CD14-positive monocyte (primary cell): ENCODE measurements around the gene MUC12. TPM values are rescaled to one million over a fixed set of nuclear protein-coding genes. Genes with fewer than 3 reads are reported as not detected.

Source experiments
- DNase-seq, 3 donors: peaks; one replicate each; pipeline ENCODE4 v3.0.0-alpha.2; 2011 to 2022
- H2AFZ ChIP-seq: 2 replicates; pipeline ENCODE4 v1.6.0; 2012; ENCODE audit warnings: mild to moderate bottlenecking, low read depth, low read length, inconsistent platforms; ENCODE audit not compliant: insufficient read depth, poor library complexity, severe bottlenecking
- H3K27ac ChIP-seq, 2 donors: 1 replicate in 1 of 2; 2 replicates in 1 of 2; pipeline ENCODE4 v1.5.1; 2012 to 2013; ENCODE audit warnings: low read length in 2 of 2, control low read depth in 1 of 2, inconsistent platforms in 1 of 2, low read depth in 1 of 2, mild to moderate bottlenecking in 1 of 2
- H3K27me3 ChIP-seq, 2 donors: one replicate each; pipeline versions ENCODE4 v1.6.0 to v1.6.1; 2011 to 2013; ENCODE audit warnings: low read length in 2 of 2; ENCODE audit not compliant: control insufficient read depth in 2 of 2, insufficient read depth in 2 of 2
- H3K36me3 ChIP-seq, 2 donors: replicated peaks in 1 of 2; 1 replicate in 1 of 2; 2 replicates in 1 of 2; pipeline versions ENCODE4 v1.5.1 to v1.6.1; 2012 to 2013; ENCODE audit warnings: low read length in 2 of 2, control low read depth in 1 of 2, inconsistent platforms in 1 of 2, mild to moderate bottlenecking in 1 of 2; ENCODE audit not compliant: insufficient read depth in 2 of 2, control insufficient read depth in 1 of 2
- H3K4me1 ChIP-seq, 2 donors: 1 replicate in 1 of 2; 2 replicates in 1 of 2; pipeline versions ENCODE4 v1.5.1 to v1.6.1; 2012 to 2013; ENCODE audit warnings: low read length in 2 of 2, control low read depth in 1 of 2, inconsistent platforms in 1 of 2, mild to moderate bottlenecking in 1 of 2, moderate library complexity in 1 of 2; ENCODE audit not compliant: insufficient read depth in 2 of 2, control insufficient read depth in 1 of 2
- H3K4me2 ChIP-seq: replicated peaks from 2 replicates; pipeline ENCODE3; 2012; ENCODE audit warnings: low read length, moderate library complexity, mild to moderate bottlenecking; ENCODE audit not compliant: poor library complexity, severe bottlenecking; ENCODE audit errors: extremely low read depth
- H3K4me3 ChIP-seq, 3 experiments: fragments of 200-600 bp in 1 of 3; sonication (generic) in 1 of 3; replicated peaks in 1 of 3; 1 replicate in 2 of 3; 2 replicates in 1 of 3; pipeline ENCODE4 v1.5.1; 2011 to 2013; ENCODE audit warnings: low read length in 3 of 3, mild to moderate bottlenecking in 3 of 3, control low read depth in 2 of 3, low read depth in 2 of 3, inconsistent platforms in 1 of 3, moderate library complexity in 1 of 3
- H3K79me2 ChIP-seq: 2 replicates; pipeline ENCODE4 v1.6.0; 2012; ENCODE audit warnings: mild to moderate bottlenecking, control low read depth, inconsistent platforms, low read length, moderate library complexity; ENCODE audit not compliant: insufficient read depth
- H3K9ac ChIP-seq: 2 replicates; pipeline ENCODE4 v1.6.0; 2017; ENCODE audit warnings: low read length, mild to moderate bottlenecking; ENCODE audit not compliant: insufficient read depth, poor library complexity, severe bottlenecking
- H3K9me3 ChIP-seq, 2 donors: replicated peaks in 1 of 2; 1 replicate in 1 of 2; 2 replicates in 1 of 2; pipeline versions ENCODE4 v1.5.1 to v1.6.1; 2012 to 2013; ENCODE audit warnings: low read length in 2 of 2, control low read depth in 1 of 2; ENCODE audit not compliant: control insufficient read depth in 1 of 2, insufficient read depth in 1 of 2
- H4K20me1 ChIP-seq: 2 replicates; pipeline ENCODE4 v1.6.0; 2012; ENCODE audit warnings: mild to moderate bottlenecking, low read length, control low read depth, moderate library complexity; ENCODE audit not compliant: insufficient read depth
- H3K27ac Mint-ChIP-seq, 7 donors: one replicate each; pipeline ENCODE4 v1.8.0; 2020; ENCODE audit warnings: mild to moderate bottlenecking in 7 of 7, mixed read lengths in 7 of 7, moderate library complexity in 6 of 7, inconsistent platforms in 2 of 7
- H3K27me3 Mint-ChIP-seq, 3 donors: one replicate each; pipeline ENCODE4 v1.8.0; 2021 to 2022; ENCODE audit warnings: low read depth in 3 of 3, mild to moderate bottlenecking in 3 of 3, mixed read lengths in 3 of 3, moderate library complexity in 3 of 3, inconsistent platforms in 1 of 3
- H3K36me3 Mint-ChIP-seq, 2 donors: one replicate each; pipeline ENCODE4 v1.8.0; 2020; ENCODE audit warnings: mixed read lengths in 2 of 2, inconsistent platforms in 1 of 2, mild to moderate bottlenecking in 1 of 2
- H3K4me1 Mint-ChIP-seq: one replicate; pipeline ENCODE4 v1.8.0; 2020; ENCODE audit warnings: mild to moderate bottlenecking, mixed read lengths
- H3K4me3 Mint-ChIP-seq, 2 donors: one replicate each; pipeline ENCODE4 v1.8.0; 2020; ENCODE audit warnings: mild to moderate bottlenecking in 2 of 2, mixed read lengths in 2 of 2, moderate library complexity in 1 of 2
- H3K9me3 Mint-ChIP-seq, 7 donors: one replicate each; pipeline ENCODE4 v1.8.0; 2020 to 2022; ENCODE audit warnings: mixed read lengths in 7 of 7, mild to moderate bottlenecking in 6 of 7, moderate library complexity in 6 of 7, inconsistent platforms in 2 of 7
- WGBS: methylation state at CpG from one replicate; pipeline ENCODE4 v1.1.5; 2013; ENCODE audit warnings: missing lambda C conversion rate; ENCODE audit not compliant: insufficient coverage; 5-methylcytosine and 5-hydroxymethylcytosine counted together
- intact Hi-C, 2 donors: fragments of 100-400 bp; cut with micrococcal nuclease; formaldehyde crosslinking; loops; one replicate each; pipeline versions ENCODE4 v1.15.0 to v1.15.1; 2023
- polyA plus RNA-seq, 3 donors: library from polyadenylated mRNA; depleted of rRNA in 1 of 3; unstranded in 2 of 3; stranded (reverse) in 1 of 3; fragments of 300-500 nt in 2 of 3; fragments of >200 nt in 1 of 3; fragmentation: Illumina TruSeq in 2 of 3; gene quantifications; 1 replicate in 2 of 3; 2 replicates in 1 of 3; pipeline ENCODE4 v1.2.3, GENCODE V29; 2012 to 2021
- TF ChIP-seq, protein P1 (sequence below): fragments of 200-600 bp; IDR thresholded peaks from one replicate; pipeline ENCODE4 v1.8.0; 2022; ENCODE audit warnings: antibody characterized with exemption, mild to moderate bottlenecking

MUC12 gene
- polyA plus RNA-seq, 3 donors, result 0.44 TPM; not detected in 2

DNA sequence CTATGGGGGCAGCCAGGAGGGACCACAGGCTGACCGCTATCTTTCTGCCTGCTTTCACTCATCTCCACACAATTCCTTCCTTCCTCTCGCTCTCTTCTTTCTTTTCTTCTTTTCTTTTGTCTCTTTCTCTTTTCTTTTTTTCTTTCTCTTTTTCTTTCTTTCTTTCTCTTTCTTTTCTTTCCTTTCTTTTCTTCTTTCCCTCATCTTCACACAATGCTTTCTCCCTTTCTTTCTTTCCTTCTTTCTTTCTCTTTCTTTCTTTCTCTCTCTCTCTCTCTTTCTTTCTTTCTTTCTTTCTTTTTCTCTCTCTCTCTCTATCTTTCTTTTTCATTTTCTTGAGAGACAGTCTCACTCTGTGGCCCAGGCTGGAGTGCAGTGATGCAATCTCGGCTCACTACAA is 6.8 kb upstream of the MUC12 start:
- Mint-ChIP-seq H3K4me3 (no peak overlapping the region), H3K9me3 (peaks cover 0 to 11% (median 5%) of the 10 kb centered on the region in 7 donors), H3K27me3 (peaks cover 36 to 44% (median 38%) of the 10 kb centered on the region in 3 donors), H3K27ac (no peak overlapping the region), H3K36me3 (peaks cover 4 to 6% of the 10 kb centered on the region in 2 donors), H3K4me1 (peaks cover 10% of the 10 kb centered on the region)
- no peak for DNase-seq
- no peak overlapping the region for H3K4me3 ChIP-seq
- H3K4me1 ChIP-seq, result peaks cover 7 to 12% of the 10 kb centered on the region in 2 donors
- H3K79me2 ChIP-seq, result no peaks in the 10 kb centered on the region
- no peaks in the 10 kb centered on the region for H3K36me3 ChIP-seq
- H3K9ac ChIP-seq, result no peak overlapping the region
- intact Hi-C loops, result loop anchor here in 1 of 2 donors (5.0 kb wide), 1 partner anchor 190 kb away; no protein-coding TSS in a partner anchor
- no peaks in the 10 kb centered on the region for H4K20me1 ChIP-seq
- 97% methylated on average over 3 of the region's 3 CpGs for WGBS
- H3K27me3 ChIP-seq, result peaks cover 20 to 32% of the 10 kb centered on the region in 2 donors
- no peak overlapping the region for H2AFZ ChIP-seq
- no peak overlapping the region for H3K4me2 ChIP-seq
- peaks cover 0 to 14% of the 10 kb centered on the region in 2 donors for H3K9me3 ChIP-seq
- no peak overlapping the region for H3K27ac ChIP-seq
- TF ChIP-seq, protein P1, sequence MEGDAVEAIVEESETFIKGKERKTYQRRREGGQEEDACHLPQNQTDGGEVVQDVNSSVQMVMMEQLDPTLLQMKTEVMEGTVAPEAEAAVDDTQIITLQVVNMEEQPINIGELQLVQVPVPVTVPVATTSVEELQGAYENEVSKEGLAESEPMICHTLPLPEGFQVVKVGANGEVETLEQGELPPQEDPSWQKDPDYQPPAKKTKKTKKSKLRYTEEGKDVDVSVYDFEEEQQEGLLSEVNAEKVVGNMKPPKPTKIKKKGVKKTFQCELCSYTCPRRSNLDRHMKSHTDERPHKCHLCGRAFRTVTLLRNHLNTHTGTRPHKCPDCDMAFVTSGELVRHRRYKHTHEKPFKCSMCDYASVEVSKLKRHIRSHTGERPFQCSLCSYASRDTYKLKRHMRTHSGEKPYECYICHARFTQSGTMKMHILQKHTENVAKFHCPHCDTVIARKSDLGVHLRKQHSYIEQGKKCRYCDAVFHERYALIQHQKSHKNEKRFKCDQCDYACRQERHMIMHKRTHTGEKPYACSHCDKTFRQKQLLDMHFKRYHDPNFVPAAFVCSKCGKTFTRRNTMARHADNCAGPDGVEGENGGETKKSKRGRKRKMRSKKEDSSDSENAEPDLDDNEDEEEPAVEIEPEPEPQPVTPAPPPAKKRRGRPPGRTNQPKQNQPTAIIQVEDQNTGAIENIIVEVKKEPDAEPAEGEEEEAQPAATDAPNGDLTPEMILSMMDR, result peak; percentile 19

DNA sequence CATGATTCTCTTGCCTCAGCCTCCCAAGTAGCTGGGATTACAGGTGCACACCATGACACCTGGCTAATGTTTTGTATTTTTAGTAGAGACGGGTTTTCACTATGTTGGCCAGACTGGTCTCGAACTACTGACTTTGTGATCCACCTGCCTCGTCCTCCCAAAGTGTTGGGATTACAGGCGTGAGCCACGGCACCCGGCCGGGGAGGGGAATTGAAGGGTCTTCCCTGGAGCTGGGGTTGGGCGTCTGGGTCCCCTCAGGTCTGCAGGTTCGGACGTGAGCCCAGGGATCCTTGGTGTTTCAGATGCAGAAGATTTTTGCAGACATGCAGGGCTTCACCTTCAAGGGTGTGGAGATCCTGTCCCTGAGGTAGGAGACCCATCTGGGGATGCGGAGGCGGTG is 6.0 kb upstream of the MUC12 start:
- H4K20me1 ChIP-seq, result no peaks in the 10 kb centered on the region
- H3K36me3 ChIP-seq, result no peaks in the 10 kb centered on the region
- no peak overlapping the region for H3K27ac ChIP-seq
- peaks cover 4 to 6% of the 10 kb centered on the region in 2 donors for H3K36me3 Mint-ChIP-seq
- H3K4me2 ChIP-seq, result no peak overlapping the region
- peaks cover 0 to 13% (median 5%) of the 10 kb centered on the region in 7 donors for H3K9me3 Mint-ChIP-seq
- TF ChIP-seq, protein P1, result no peak
- no peaks in the 10 kb centered on the region for H3K79me2 ChIP-seq
- H2AFZ ChIP-seq, result no peak overlapping the region
- intact Hi-C loops, result loop anchor here in 1 of 2 donors (5.0 kb wide), 1 partner anchor 191 kb away; no protein-coding TSS in a partner anchor
- peaks cover 0 to 14% of the 10 kb centered on the region in 2 donors for H3K9me3 ChIP-seq
- H3K27me3 Mint-ChIP-seq, result peaks cover 45 to 52% (median 46%) of the 10 kb centered on the region in 3 donors
- no peak overlapping the region for H3K27ac Mint-ChIP-seq
- peaks cover 10% of the 10 kb centered on the region for H3K4me1 Mint-ChIP-seq
- no peak overlapping the region for H3K9ac ChIP-seq
- WGBS, result 88% methylated on average over 10 of the region's 12 CpGs
- peak overlapping the region in 1 of 2 donors; percentile 3 for H3K4me3 Mint-ChIP-seq
- H3K4me3 ChIP-seq, result no peak overlapping the region
- H3K4me1 ChIP-seq, result peaks cover 7 to 12% of the 10 kb centered on the region in 2 donors
- H3K27me3 ChIP-seq, result peaks cover 21 to 41% of the 10 kb centered on the region in 2 donors
- no peak for DNase-seq
